Tibial nerve (tissue), 4 donors: ENCODE results near the gene NXPE4. TPM values are rescaled to one million over a fixed set of nuclear protein-coding genes. Genes with fewer than 3 reads are reported as not detected.
"Not testable (repeated sequence)": the region's sequence is repeated elsewhere in the genome, so short reads cannot be mapped to it uniquely, and the experiment has no call there.

Experiments
- DNase-seq, 2 donors: peaks; one replicate each; pipeline ENCODE4 v3.0.0-alpha.2; 2019; ENCODE audit warnings: low spot score in 2 of 2
- H3K27ac ChIP-seq, 4 donors: fragments of 200-600 bp; sonication (generic) in 3 of 4; one replicate each; pipeline ENCODE4 v1.5.1; 2017 to 2019; ENCODE audit warnings: mild to moderate bottlenecking in 1 of 4
- H3K27me3 ChIP-seq, 2 donors: fragments of 200-600 bp; sonication (generic) in 1 of 2; one replicate each; pipeline versions ENCODE4 v1.5.1 to v1.6.0; 2017 to 2019
- H3K36me3 ChIP-seq, 3 donors: fragments of 200-600 bp; sonication (generic); one replicate each; pipeline ENCODE4 v1.5.1; 2018 to 2019
- H3K4me1 ChIP-seq, 4 donors: fragments of 200-600 bp; sonication (generic) in 3 of 4; one replicate each; pipeline ENCODE4 v1.5.1; 2017 to 2019
- H3K4me3 ChIP-seq, 4 donors: fragments of 200-600 bp; sonication (generic) in 3 of 4; one replicate each; pipeline ENCODE4 v1.5.1; 2017 to 2019; ENCODE audit warnings: mild to moderate bottlenecking in 1 of 4, moderate library complexity in 1 of 4
- H3K9me3 ChIP-seq, 4 donors: fragments of 200-600 bp; sonication (generic) in 3 of 4; one replicate each; pipeline ENCODE4 v1.5.1; 2017 to 2019
- EP300 ChIP-seq, 2 donors: sonication (generic); formaldehyde crosslinking; IDR thresholded peaks; one replicate each; pipeline ENCODE4 v1.6.1; 2017; ENCODE audit warnings: antibody characterized with exemption in 2 of 2, mild to moderate bottlenecking in 1 of 2
- POLR2A ChIP-seq, 2 donors: fragments of 450-650 bp; IDR thresholded peaks; one replicate each; pipeline ENCODE4 v1.6.1; 2017; ENCODE audit warnings: antibody characterized with exemption in 2 of 2, mild to moderate bottlenecking in 2 of 2, moderate library complexity in 2 of 2
- WGBS, 2 donors: methylation state at CpG; one replicate each; pipeline ENCODE4 v1.1.5; 2018; 5-methylcytosine and 5-hydroxymethylcytosine counted together
- total RNA-seq, 4 donors: library from RNA; depleted of rRNA; stranded (reverse); fragments of >200 nt; gene quantifications; one replicate each; pipeline ENCODE4 v1.1.0, GENCODE V29; 2016
- TF ChIP-seq, protein P1 (sequence below), 5 experiments: fragments of 200-600 bp in 3 of 5; fragments of 450-650 bp in 2 of 5; sonication (generic) in 3 of 5; IDR thresholded peaks; one replicate each; pipeline ENCODE4 v1.5.1; 2016 to 2019; ENCODE audit warnings: antibody characterized with exemption in 5 of 5, mild to moderate bottlenecking in 3 of 5, moderate library complexity in 2 of 5

The NXPE4 gene
- not detected for total RNA-seq

DNA sequence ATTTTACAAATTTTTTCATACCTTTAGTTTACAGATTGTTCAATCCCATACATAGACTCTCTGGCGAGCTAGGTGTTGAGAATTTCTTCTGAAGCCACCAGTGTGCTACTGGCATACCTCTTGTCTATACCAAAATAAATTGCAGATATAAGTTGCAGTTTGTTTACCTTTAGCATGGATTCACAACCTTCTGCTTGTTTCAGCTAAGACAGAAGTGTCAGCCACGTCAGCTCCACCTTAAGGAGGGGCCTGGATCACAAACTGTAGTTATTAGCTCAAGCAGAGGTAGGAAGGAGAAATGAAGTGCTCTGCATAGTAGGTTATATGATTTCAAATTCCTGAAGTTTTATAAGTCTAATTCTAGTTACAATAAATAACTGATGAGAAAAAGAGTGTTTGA, at the start of gene NXPE4:
Gene NXPE4, minus strand, starts transcription at position 216 of the 400 bp plus-strand sequence. CDS start 1,027 bp downstream, outside the sequence.
- DNase-seq = no peak
- WGBS, 2 donors = 61 to 71% methylated on average over 2 of the region's 2 CpGs
- Histone ChIP-seq H3K27ac (no peak within 1 kb of the TSS), H3K27me3 (no peaks in the 10 kb centered on the region), H3K36me3 (no peaks in the 10 kb centered on the region), H3K9me3 (no peaks in the 10 kb centered on the region), H3K4me3 (no peak within 1 kb of the TSS), H3K4me1 (no peaks in the 10 kb centered on the region)
- TF ChIP-seq EP300 (IDR thresholded peaks at IDR 0.05) (no peak), POLR2A (IDR thresholded peaks at IDR 0.05) (no peak)
- TF ChIP-seq, protein P1, sequence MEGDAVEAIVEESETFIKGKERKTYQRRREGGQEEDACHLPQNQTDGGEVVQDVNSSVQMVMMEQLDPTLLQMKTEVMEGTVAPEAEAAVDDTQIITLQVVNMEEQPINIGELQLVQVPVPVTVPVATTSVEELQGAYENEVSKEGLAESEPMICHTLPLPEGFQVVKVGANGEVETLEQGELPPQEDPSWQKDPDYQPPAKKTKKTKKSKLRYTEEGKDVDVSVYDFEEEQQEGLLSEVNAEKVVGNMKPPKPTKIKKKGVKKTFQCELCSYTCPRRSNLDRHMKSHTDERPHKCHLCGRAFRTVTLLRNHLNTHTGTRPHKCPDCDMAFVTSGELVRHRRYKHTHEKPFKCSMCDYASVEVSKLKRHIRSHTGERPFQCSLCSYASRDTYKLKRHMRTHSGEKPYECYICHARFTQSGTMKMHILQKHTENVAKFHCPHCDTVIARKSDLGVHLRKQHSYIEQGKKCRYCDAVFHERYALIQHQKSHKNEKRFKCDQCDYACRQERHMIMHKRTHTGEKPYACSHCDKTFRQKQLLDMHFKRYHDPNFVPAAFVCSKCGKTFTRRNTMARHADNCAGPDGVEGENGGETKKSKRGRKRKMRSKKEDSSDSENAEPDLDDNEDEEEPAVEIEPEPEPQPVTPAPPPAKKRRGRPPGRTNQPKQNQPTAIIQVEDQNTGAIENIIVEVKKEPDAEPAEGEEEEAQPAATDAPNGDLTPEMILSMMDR (IDR thresholded peaks at IDR 0.05) = no peak

DNA sequence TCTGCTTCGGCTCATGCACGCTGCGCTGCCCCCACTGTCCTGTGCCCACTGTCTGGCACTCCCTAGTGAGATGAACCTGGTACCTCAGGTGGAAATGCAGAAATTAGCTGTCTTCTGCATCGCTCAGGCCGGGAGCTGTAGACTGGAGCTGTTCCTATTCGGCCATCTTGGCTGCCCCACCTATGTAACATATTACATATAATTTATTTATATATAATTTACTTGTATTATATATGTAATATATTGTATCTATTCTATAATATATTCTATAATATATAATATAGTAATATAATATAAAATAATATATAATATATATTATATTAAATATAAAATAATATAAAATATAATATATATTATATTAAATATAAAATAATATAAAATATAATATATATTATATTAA, 43.9 kb upstream of the NXPE4 start:
- not testable (repeated sequence) for H3K27ac ChIP-seq, DNase-seq, H3K4me3 ChIP-seq, H3K27me3 ChIP-seq, H3K4me1 ChIP-seq, H3K36me3 ChIP-seq
- WGBS, 2 donors = 97 to 99% methylated on average over 6 of the region's 6 CpGs
- H3K9me3 ChIP-seq = peaks cover 0 to 13% (median 0%) of the 10 kb centered on the region in 4 donors

DNA sequence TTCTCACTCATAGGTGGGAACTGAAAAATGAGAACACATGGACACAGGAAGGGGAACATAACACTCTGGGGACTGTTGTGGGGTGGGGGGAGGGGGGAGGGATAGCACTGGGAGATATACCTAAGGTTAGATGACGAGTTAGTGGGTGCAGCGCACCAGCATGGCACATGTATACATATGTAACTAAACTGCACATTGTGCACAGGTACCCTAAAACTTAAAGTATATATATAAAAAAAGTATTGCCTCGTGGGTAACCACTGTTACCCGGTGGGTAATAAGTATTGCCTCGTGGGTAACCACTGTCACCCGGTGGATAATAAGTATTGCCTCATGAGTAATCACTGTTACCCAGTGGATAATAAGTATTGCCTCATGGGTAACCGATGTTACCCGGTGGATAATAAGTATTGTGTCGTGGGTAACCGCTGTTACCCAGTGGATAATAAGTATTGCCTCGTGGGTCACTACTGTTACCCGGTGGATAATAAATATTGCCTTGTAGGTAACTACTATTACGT, 35.9 kb upstream of the NXPE4 start:
- H3K27ac ChIP-seq, DNase-seq, H3K27me3 ChIP-seq, H3K4me1 ChIP-seq, H3K36me3 ChIP-seq, H3K4me3 ChIP-seq: not testable (repeated sequence)
- WGBS, 2 donors = 89 to 93% methylated on average over 13 of the region's 13 CpGs
- H3K9me3 ChIP-seq = peaks cover 0 to 10% (median 0%) of the 10 kb centered on the region in 4 donors

DNA sequence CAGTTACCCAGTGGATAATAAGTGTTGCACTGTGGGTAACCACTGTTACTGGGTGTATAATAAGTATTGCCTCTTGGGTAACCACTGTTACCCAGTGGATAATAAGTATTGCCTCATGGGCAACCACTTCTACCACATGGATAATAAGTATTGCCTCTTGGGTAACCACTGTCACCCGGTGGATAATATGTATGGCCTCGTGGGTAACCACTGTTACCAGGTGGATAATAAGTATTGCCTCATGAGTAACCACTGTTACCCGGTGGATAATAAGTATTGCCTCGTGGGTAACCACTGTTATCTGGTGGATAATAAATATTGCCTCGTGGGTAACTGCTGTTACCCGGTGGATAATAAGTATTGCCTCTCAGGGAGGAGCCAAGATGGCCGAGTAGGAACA, 29.7 kb upstream of the NXPE4 start:
- Histone ChIP-seq H3K9me3 (peaks cover 0 to 30% (median 0%) of the 10 kb centered on the region in 4 donors), H3K4me1 (no peaks in the 10 kb centered on the region), H3K27me3 (no peaks in the 10 kb centered on the region), H3K27ac (no peak overlapping the region), H3K36me3 (no peaks in the 10 kb centered on the region), H3K4me3 (no peak overlapping the region)
- TF ChIP-seq POLR2A (IDR thresholded peaks at IDR 0.05) (no peak), EP300 (IDR thresholded peaks at IDR 0.05) (no peak)
- TF ChIP-seq, protein P1 (IDR thresholded peaks at IDR 0.05) = no peak
- DNase-seq = no peak
- 82 to 89% methylated on average over 7 of the region's 7 CpGs for WGBS, 2 donors

DNA sequence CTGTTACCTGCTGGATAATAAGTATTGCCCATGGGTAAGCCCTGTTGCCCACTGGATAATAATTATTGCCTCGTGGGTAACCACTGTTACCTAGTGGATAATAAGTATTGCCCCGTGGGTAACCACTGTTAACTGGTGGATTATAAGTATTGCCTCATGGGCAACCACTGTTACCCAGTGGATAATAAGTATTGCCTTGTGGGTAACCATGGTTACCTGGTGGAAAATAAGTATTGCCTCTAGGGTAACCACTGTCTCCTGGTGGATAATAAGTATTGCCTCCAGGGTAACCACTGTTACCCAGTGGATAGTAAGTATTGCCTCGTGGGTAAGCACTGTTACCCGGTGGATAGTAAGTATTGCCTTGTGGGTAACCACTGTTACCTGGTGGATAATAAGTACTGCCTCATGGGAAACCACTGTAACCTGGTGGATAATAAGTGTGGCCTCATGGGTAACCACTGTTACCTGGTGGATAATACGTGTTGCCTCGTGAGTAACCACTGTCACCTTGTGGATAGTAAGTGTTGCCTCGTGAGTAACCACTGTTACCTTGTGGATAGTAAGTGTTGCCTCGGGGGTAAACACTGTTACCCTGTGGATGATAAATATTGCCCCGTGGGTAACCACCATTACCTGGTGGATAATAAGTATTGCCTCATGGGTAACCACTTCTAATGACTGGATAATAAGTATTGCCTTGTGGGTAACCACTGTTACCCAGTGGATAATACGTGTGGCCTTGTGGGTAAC, 29.0 kb upstream of the NXPE4 start:
- TF ChIP-seq EP300 (IDR thresholded peaks at IDR 0.05) (no peak), POLR2A (IDR thresholded peaks at IDR 0.05) (no peak)
- TF ChIP-seq, protein P1 (IDR thresholded peaks at IDR 0.05) = no peak
- no peaks in the 10 kb centered on the region for H3K4me1 ChIP-seq
- H3K27ac ChIP-seq = no peak overlapping the region
- H3K4me3 ChIP-seq = no peak overlapping the region
- DNase-seq = no peak
- H3K27me3 ChIP-seq = no peaks in the 10 kb centered on the region
- 90 to 91% methylated on average over 10 of the region's 10 CpGs for WGBS, 2 donors
- H3K9me3 ChIP-seq = peaks cover 0 to 30% (median 0%) of the 10 kb centered on the region in 4 donors
- H3K36me3 ChIP-seq = no peaks in the 10 kb centered on the region

DNA sequence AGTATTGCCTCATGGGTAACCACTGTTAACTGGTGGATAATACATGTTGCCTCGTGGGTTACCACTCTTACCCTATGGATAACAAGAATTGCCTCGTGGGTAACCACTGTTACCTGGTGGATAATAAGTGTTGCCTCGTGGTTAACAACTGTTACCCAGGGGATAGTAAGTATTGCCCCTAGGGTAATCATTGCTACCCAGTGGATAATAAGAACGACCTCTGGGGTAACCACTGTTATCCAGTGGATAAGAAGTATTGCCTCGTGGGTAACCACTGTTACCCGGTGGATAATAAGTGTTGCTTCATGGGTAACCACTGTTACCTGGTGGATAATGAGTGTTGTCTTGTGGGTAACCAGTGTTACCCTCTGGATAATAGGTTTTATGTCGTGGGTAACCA, 28.1 kb upstream of the NXPE4 start:
- Histone ChIP-seq H3K27ac (no peak overlapping the region), H3K27me3 (no peaks in the 10 kb centered on the region), H3K4me3 (no peak overlapping the region), H3K9me3 (peaks cover 0 to 30% (median 0%) of the 10 kb centered on the region in 4 donors), H3K4me1 (no peaks in the 10 kb centered on the region), H3K36me3 (no peaks in the 10 kb centered on the region)
- 82 to 85% methylated on average over 7 of the region's 7 CpGs for WGBS, 2 donors
- TF ChIP-seq POLR2A (IDR thresholded peaks at IDR 0.05) (no peak), EP300 (IDR thresholded peaks at IDR 0.05) (no peak)
- TF ChIP-seq, protein P1 (IDR thresholded peaks at IDR 0.05) = no peak
- DNase-seq = no peak
